Right lobe of liver (tissue), 4 donors: ENCODE data around the gene COA8.

Source experiments
- CTCF ChIP-seq, 4 donors: fragments of 200-600 bp in 3 of 4; fragments of 450-650 bp in 1 of 4; IDR thresholded peaks; one replicate each; pipeline versions ENCODE4 v1.5.1 to v1.8.0; 2016 to 2022; ENCODE audit warnings: antibody characterized with exemption in 4 of 4, mild to moderate bottlenecking in 2 of 4
- POLR2A ChIP-seq: fragments of 450-650 bp; IDR thresholded peaks from one replicate; pipeline ENCODE4 v1.6.1; 2017; ENCODE audit warnings: antibody characterized with exemption, mild to moderate bottlenecking
- donor health status: DM: no; HTN: no; CAD: no.
- donor health status: DM: no; HTN: no; CAD: no.
- donor health status: DM: no; HTN: yes; CAD: no.

GRCh38 chr14:103530390-103530789 lies 32.4 kb upstream of the COA8 start:
- TF ChIP-seq CTCF (IDR thresholded peaks at IDR 0.05), result no peak
- no peak for TF ChIP-seq POLR2A
